GM12891 (cell line): ENCODE measurements around the gene ALDH1L2.

ENCODE experiments used
- POLR2A ChIP-seq: IDR thresholded peaks from 2 replicates; pipeline ENCODE4 v1.6.1; 2011; ENCODE audit warnings: low read depth, low read length, control low read depth
- POLR2AphosphoS5 ChIP-seq: IDR thresholded peaks from 2 replicates; pipeline ENCODE4 v1.6.1; 2011; ENCODE audit warnings: low read depth, low read length, control low read depth
- SPI1 ChIP-seq: IDR thresholded peaks from 2 replicates; pipeline ENCODE4 v1.6.1; 2011; ENCODE audit warnings: low read depth, low read length, control low read depth
- TAF1 ChIP-seq: IDR thresholded peaks from 2 replicates; pipeline ENCODE4 v1.6.1; 2011; ENCODE audit warnings: low read depth, low read length, control low read depth

DNA sequence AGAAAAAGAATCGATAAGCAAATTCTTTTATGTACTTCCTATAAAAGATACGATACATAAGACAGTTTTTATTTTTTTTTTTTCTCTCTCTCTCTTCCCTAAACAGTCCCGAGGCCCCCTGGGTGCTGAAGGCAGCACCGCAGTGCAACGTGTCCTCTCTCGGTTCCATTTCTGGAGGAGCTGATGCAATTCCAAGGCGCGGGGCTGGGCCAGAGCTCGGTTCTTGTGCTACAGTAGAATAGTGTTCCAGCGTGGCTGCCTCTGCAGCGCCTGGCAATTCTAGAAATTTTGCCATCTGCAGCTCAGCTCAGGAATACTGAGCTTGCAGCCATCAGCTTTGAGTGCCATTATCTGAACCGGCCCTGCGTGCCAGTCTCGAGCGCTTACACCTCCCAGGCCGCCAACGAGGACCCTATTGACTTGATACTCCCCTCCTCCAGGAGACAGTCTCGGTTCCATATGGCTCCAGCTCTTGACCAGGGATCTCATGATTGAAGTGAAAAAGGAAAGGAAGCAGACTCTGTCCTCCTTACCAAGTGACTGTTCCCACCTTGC is 630 bp downstream of the ALDH1L2 start:
- TF ChIP-seq POLR2A = no peak
- no peak for TF ChIP-seq POLR2AphosphoS5
- TF ChIP-seq TAF1 = no peak
- TF ChIP-seq SPI1 = no peak
